Heart right ventricle (tissue), 16 donors: ENCODE data around the gene CHRNA9. TPM values are rescaled to one million over a fixed set of nuclear protein-coding genes. Genes with fewer than 3 reads are reported as not detected.

Experiments
- ATAC-seq, 8 donors: fragments of 200-7000 bp; cut with Tn5 transposase; one replicate each; pipeline ENCODE4 v1.9.1; 2020; ENCODE audit warnings: mild to moderate bottlenecking in 8 of 8, moderate library complexity in 8 of 8, moderate number of reproducible peaks in 1 of 8
- DNase-seq, 2 donors: peaks; one replicate each; pipeline ENCODE4 v3.0.0-alpha.2; 2020
- H3K27ac ChIP-seq, 10 donors: fragments of 200-600 bp; sonication (generic) in 2 of 10; one replicate each; pipeline versions ENCODE4 v1.5.0 to v1.8.0; 2020 to 2022; ENCODE audit warnings: mild to moderate bottlenecking in 3 of 10
- H3K27me3 ChIP-seq, 7 donors: fragments of 200-600 bp; one replicate each; pipeline ENCODE4 v1.8.0; 2021 to 2022; ENCODE audit warnings: mild to moderate bottlenecking in 2 of 7
- H3K36me3 ChIP-seq, 9 donors: fragments of 200-600 bp; sonication (generic) in 1 of 9; one replicate each; pipeline versions ENCODE4 v1.5.0 to v1.8.0; 2020 to 2022; ENCODE audit warnings: mild to moderate bottlenecking in 2 of 9
- H3K4me1 ChIP-seq, 9 donors: fragments of 200-600 bp; sonication (generic) in 1 of 9; one replicate each; pipeline versions ENCODE4 v1.5.0 to v1.8.0; 2020 to 2022; ENCODE audit warnings: mild to moderate bottlenecking in 4 of 9
- H3K4me3 ChIP-seq, 10 donors: fragments of 200-600 bp; sonication (generic) in 2 of 10; one replicate each; pipeline versions ENCODE4 v1.5.0 to v1.8.0; 2020 to 2022; ENCODE audit warnings: mild to moderate bottlenecking in 7 of 10, moderate library complexity in 2 of 10
- H3K9me3 ChIP-seq, 11 donors: fragments of 200-600 bp in 10 of 11; sonication (generic) in 2 of 11; one replicate each; pipeline versions ENCODE4 v1.5.0 to v1.8.0; 2013 to 2022; ENCODE audit warnings: mild to moderate bottlenecking in 2 of 11, control low read depth in 1 of 11, moderate library complexity in 1 of 11
- CTCF ChIP-seq, 9 donors: fragments of 200-600 bp; sonication (generic) in 2 of 9; IDR thresholded peaks; one replicate each; pipeline versions ENCODE4 v1.5.0 to v1.8.0; 2021 to 2022; ENCODE audit warnings: antibody characterized with exemption in 9 of 9, mild to moderate bottlenecking in 5 of 9, moderate library complexity in 1 of 9
- WGBS, 2 donors: extraction: QIAGEN DNeasy Blood & Tissue Kit; methylation state at CpG; one replicate each; pipeline ENCODE4 v1.1.7; 2013; ENCODE audit warnings: inconsistent platforms in 1 of 2; 5-methylcytosine and 5-hydroxymethylcytosine counted together
- intact Hi-C, 10 donors: fragments of 100-400 bp; cut with DNase I; formaldehyde crosslinking; loops; one replicate each; pipeline versions ENCODE4 v1.11.1 to v1.14.2; 2022
- polyA plus RNA-seq, 2 donors: library from polyadenylated mRNA; stranded (reverse); fragments of 200-250 nt; gene quantifications; one replicate each; pipeline ENCODE4 v1.2.3, GENCODE V29; 2013
- total RNA-seq, 10 donors: library from RNA; stranded (reverse); fragmentation: NEBNext Ultra II Directional in 3 of 10; extraction: Animal tissue kit (Norgen Biotek cat#: 25700) in 3 of 10; gene quantifications; one replicate each; pipeline versions ENCODE4 v1.2.1 to v1.2.4, GENCODE V29; 2021 to 2023
- donor health status: Arrhythmogenic right ventricular cardiomyopathy.
- donor health status: ischemic (EF 13 %, LVEDD 7.1; RV severe dilation, severe dysfunction).
- donor health status: healthy with polysubstance abuse.
- donor health status: DM: no; HTN: yes; CAD: no.
- donor health status: DM: no; HTN: no; CAD: no.
- donor health status: ischemic (EF 25% LVEDD 6.9; RV normal size, moderate dysfunction).
- donor health status: ischemic (EF 25% LVEDD 5.7; RV mildly dilated, moderate dysfunction).
- donor health status: healthy.
- donor health status: DM: yes; HTN: yes; CAD: no.
- donor health status: Ischemic cardiomyopathy.
- donor health status: ischemic (EF 35%, LVEDD 5.7; RV mildly dilated, moderate dysfunction).
- donor health status: nonischemic (EF 11% LVEDD 7.7; RV severe dilation, severe dysfunction).
- donor health status: DM: yes; HTN: yes; CAD: no.
- donor health status: PGD.
- donor health status: ischemic (EF 29% LVEDD 5.4; RV normal size, mild dysfunction).
- donor health status: nonischemic (EF 23%, LVEDD 6.1; RV moderate dilation, normal function).

The CHRNA9 gene
- total and polyA plus RNA-seq, 12 donors, result not detected

GRCh38 chr4:40372651-40373050, 37.5 kb downstream of the CHRNA9 start:
- H3K27ac ChIP-seq, result no peak overlapping the region
- 75% methylated on average over 3 of the region's 3 CpGs for WGBS, 2 donors
- no peaks in the 10 kb centered on the region for H3K9me3 ChIP-seq
- no peak overlapping the region for H3K4me3 ChIP-seq
- DNase-seq (no peak), ATAC-seq (no peak)
- H3K36me3 ChIP-seq, result no peaks in the 10 kb centered on the region
- no peak for TF ChIP-seq CTCF (IDR thresholded peaks at IDR 0.05)
- H3K27me3 ChIP-seq, result peaks cover 0 to 5% (median 0%) of the 10 kb centered on the region in 7 donors
- no peaks in the 10 kb centered on the region for H3K4me1 ChIP-seq
- intact Hi-C loops, result no loop called here

- Histone ChIP-seq H3K4me3 (no peak overlapping the region), H3K27ac (no peak overlapping the region), H3K36me3 (no peaks in the 10 kb centered on the region), H3K9me3 (no peaks in the 10 kb centered on the region), H3K4me1 (no peaks in the 10 kb centered on the region), H3K27me3 (peaks cover 0 to 5% (median 0%) of the 10 kb centered on the region in 7 donors)
- 94 to 98% methylated on average over 3 of the region's 3 CpGs for WGBS, 2 donors
- TF ChIP-seq CTCF (IDR thresholded peaks at IDR 0.05), result no peak
- ATAC-seq (no peak), DNase-seq (no peak)
- intact Hi-C loops, result no loop called here
These were observed 38.5 kb downstream of the CHRNA9 start for GRCh38 chr4:40373636-40374035.

GRCh38 chr4:40375095-40375494, 40.0 kb downstream of the CHRNA9 start:
- Histone ChIP-seq H3K4me3 (no peak overlapping the region), H3K27me3 (no peaks in the 10 kb centered on the region), H3K36me3 (no peaks in the 10 kb centered on the region), H3K4me1 (no peaks in the 10 kb centered on the region), H3K27ac (no peak overlapping the region), H3K9me3 (no peaks in the 10 kb centered on the region)
- no peak for TF ChIP-seq CTCF (IDR thresholded peaks at IDR 0.05)
- intact Hi-C loops, result no loop called here
- DNase-seq (no peak), ATAC-seq (no peak)
- WGBS, 2 donors, result 88 to 89% methylated on average over 10 of the region's 10 CpGs

- no peak for ATAC-seq
- no peaks in the 10 kb centered on the region for H3K9me3 ChIP-seq
- H3K27me3 ChIP-seq, result no peaks in the 10 kb centered on the region
- 94% methylated on average over 2 of the region's 2 CpGs for WGBS, 2 donors
- TF ChIP-seq CTCF (IDR thresholded peaks at IDR 0.05), result no peak
- H3K27ac ChIP-seq, result no peak overlapping the region
- intact Hi-C loops, result no loop called here
- DNase-seq, result no peak
- H3K4me1 ChIP-seq, result no peaks in the 10 kb centered on the region
- H3K36me3 ChIP-seq, result no peaks in the 10 kb centered on the region
- no peak overlapping the region for H3K4me3 ChIP-seq
These were observed 40.5 kb downstream of the CHRNA9 start for GRCh38 chr4:40375620-40376019.
